NCI-H146 treated with DMSO at 0.1 percent for 48 hours (cell line): Measurements from ENCODE around the gene PRUNE2.

Source experiments
- DNase-seq: peaks from one replicate; lab custom pipeline; 2025; ENCODE audit not compliant: unreplicated experiment; lab: John Stamatoyannopoulos, UW

Gene PRUNE2

DNA sequence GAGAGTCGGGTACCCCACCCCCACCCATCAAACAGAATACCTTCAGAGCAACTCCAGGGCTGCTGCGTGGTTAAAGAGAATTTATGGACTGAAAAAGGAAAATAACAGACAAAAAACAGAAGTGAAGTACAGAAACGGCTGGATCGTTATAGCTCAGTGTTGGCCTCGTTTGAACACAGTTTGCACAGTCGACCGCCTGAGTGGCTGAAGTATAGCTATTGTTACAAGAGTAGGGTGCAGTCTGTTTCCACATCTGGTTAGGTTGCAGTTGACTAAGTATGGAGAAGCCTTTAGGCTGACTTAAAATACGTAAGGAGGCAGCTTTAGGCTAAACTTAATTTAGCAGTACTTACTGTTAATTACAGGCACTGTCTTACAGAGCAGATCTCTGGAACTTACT, 325.7 kb downstream of the PRUNE2 start:
- no peak for DNase-seq

DNA sequence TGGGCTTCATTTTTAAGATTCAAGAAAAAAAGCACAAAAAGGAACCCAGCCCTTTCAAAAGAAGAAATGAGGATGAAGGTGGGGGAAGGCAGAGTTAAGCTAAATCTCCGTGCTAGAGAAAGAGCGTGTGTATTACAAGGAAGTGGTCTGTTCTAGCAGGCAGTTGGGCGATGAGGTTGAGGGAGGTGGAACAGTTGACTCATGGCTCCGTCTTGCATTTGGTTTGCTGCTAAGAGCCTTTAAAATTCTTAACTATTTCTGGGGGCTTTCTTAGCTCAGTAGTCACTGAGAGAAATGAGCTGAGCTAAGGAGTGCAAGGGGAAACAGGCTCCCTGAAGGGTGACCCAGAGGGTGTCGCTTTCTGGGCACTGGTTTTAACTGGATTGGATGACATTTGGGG, 329.6 kb downstream of the PRUNE2 start:
- DNase-seq = no peak

DNA sequence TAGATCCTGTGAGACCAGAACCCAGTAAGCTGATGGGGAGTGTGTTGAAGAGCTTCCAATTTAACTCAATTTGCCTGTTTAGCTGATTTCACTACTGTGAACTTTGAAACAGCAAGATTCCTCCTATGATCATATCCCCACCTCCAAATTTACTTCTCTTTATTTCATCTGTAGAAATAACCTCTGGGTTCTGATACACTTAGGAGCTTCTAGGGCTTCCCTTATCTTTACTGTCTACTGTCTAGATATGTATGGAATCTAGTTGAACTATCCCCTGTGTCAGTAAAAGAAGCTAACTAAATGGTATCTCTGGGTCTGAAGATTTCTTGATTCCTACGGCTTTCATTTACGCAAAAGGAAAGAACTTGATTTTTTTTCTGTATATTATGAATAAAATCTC, 330.2 kb downstream of the PRUNE2 start:
- no peak for DNase-seq

DNA sequence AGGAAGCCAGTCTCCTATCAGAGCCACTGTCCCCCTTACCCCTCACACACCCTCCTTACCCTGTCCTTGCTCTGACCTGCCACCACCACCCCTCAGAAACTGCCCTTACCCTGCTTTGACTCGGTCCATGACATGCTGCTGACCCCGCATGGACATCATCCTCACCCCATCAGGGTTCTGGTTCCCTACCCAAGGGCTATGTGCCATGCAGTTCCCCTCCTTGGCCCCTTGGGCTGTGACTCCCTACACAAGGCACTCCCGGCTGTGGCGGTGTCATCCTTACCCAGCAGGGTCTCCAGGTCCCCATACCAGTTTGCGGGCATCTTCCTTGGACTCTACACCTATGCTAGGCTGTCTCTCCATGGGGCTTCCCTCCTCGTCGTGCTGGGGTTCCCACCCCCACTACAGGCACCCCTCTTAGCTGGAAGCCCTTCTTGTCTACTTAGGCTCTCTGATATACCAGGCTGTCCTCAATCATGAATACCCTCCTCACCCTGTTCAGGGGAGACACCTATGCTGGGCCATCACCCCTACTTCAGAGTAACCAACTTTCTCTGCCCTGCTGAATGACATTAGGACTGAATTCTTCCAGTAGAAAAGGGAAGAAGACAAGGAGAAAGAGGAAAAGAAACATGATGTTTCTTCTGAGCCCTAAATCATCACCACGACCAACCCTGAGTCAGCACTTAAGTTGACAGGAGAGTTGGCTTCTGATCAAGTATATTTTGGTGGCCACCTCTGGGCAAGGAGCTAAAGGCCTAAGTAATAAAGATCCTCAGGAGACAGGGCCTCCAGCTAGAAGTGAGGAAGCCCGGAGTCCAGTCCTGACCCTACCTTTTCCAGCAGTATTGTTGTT, 331.8 kb downstream of the PRUNE2 start:
- DNase-seq = no peak

DNA sequence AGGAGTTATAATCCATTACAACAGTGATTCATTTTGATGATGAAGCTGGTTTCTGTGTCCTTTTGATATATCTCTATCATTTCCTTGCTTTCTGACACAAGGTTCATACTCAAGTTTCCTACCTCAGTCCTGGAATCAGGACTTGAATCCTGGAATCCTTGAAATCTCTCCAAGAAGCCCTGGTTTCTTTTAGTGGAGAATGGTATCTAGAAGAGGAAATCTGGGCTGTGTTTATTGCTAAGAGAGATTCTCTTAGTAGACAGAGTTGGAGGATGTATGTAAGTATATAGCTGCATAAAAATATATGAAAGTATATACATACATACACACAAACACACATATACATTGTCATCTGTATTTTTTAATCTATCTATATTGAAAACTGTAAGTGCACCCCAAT, 332.5 kb downstream of the PRUNE2 start:
- no peak for DNase-seq

DNA sequence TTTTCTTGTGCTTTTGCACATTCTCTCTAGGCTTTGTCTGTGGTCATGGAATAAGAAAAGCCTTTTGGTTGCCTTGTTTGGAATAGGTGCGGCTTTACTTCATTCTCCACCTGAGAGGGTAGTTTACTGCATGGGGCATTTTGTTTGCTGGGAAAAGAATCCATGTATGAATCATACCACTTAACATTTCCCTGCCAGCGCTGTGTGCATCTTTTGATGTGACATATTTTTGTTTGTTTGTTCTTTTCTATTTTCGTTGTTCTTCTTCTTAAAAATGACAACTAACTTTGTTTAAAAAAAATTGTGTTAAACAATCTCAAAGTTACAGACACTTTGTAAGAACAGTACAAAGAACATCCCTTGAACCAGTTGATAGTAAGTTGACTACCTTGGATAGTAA, 333.8 kb downstream of the PRUNE2 start:
- no peak for DNase-seq

DNA sequence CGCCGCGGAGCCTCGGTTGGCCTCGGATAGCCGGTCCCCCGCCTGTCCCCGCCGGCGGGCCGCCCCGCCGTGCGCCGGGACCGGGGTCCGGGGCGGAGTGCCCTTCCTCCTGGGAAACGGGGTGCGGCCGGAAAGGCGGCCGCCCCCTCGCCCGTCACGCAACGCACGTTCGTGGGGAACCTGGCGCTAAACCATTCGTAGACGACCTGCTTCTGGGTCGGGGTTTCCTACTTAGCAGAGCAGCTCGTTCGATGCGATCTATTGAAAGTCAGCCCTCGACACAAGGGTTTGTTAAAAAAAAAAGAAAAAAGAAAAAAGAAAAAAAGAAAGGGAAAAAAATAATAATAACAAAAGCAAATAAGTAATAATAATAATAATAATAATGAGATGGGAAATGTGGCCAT, 334.2 kb downstream of the PRUNE2 start:
- DNase-seq = no peak

DNA sequence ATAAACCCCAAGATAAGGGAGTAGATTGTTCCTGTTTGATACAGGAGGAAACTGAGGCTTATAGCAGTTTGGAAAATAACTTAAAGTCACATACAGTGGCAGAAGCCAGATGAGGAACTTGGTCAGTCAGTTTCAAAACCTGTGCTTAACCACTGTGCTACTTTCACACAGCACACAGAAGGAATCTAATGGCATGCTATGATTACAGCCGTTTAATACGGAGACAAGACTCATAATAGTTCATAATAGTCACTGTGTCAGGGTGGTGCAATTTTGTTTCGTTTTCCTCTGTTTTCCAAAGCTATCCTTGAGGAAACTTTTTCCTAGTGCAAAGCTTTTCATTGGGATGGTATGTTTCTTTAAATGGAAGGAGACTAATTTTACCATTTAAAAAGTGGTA, 334.6 kb downstream of the PRUNE2 start:
- no peak for DNase-seq

DNA sequence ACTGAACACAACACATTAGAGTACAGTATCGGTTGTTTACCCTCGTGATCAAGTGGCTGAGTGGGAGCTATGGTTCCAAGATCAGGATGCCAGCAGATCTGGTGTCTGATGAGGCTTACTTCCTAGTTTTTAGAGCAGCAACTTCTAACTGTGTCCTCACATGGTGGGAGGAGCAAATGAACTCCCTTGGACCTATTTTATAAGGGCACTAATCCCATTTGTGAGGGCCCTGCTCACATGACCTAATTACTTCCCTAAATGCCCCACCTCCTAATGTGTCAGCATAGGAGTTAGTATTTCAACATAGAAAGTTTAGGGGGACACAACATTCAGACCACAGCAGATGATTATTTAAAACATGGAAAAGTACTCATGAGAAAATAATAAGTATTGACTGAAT, 335.1 kb downstream of the PRUNE2 start:
- DNase-seq = no peak

DNA sequence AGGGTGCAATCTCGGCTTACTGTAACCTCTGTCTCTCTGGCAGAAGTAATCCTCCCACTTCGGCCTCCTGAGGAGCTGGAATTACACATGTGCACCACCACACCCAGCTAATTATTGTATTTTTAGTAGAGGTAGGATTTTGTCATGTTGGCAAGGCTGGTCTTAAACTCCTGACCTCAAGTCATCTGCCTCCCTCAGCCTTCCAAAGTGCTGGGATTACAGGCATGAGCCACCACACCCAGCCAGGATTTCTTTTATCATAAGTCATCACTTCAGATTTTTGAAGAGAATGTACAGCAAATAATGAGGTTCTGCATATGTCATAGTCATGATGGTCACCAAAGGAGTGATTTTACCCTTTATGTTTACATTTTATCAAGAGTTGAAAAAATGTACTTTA, 338.8 kb downstream of the PRUNE2 start:
- no peak for DNase-seq

DNA sequence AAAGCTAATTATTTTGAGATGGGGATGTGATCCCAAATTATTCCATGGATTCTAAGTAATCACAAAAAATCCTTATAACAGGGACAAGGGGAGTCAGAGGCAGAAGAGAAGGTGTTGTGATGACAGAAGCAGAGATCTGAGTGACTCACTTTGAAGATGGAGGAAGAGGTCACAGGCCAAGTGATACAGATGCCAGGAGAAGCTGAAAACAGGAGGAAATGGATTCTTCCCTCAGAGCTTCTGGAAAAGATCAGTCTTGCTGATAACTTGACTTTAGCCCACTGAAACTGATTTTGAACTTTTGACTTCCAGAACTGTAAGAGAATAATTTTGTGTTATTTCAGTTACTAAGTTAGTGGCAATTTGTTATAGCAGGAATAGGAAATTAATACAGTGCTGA, 341.6 kb downstream of the PRUNE2 start:
- no peak for DNase-seq

DNA sequence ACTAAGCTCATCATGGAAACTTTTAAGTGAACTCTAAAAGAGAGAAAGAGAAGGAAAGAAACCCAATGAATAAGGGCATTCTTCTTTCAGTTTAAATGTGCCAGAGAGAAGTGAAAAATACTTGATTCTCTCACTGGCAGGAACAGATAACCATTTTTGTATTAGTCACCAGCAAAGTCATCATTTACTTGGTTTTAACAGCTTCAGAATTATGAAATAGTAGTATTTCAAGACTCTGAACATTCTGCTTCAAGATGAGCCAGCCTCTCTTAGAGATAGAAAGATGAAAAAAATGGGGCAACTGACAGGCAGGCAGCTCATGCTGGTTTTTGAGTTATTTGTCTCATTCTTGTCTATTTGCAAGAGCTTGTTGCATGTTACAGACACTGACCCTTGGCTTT, 343.4 kb downstream of the PRUNE2 start:
- DNase-seq = no peak

DNA sequence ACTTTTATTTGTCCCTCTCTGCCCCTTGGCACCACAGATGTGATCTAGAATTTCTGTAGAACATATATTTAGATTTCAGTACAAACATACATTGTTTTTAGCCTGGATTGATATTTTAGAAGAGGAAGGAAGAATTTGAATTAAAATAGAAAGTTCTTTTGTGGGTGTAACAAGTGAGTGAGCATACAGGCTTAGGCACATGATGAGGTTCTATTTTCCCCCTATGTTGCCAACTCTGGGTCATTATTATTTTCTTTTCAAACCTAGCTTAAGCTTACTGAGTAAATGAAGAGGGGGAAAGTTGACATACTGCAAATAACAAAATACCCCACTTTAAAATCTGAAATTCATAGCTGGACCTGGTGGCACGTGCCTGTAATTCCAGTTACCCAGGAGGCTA, 344.0 kb downstream of the PRUNE2 start:
- DNase-seq = no peak
